Erythroblast (primary cell): ENCODE measurements around the gene TXLNB.

ENCODE experiments used
- DNase-seq, 2 experiments: peaks; one replicate each; lab custom pipeline; 2025; lab: John Stamatoyannopoulos, UW
- GATA1 ChIP-seq: IDR thresholded peaks from 2 replicates; pipeline ENCODE4 v1.6.1; 2011; ENCODE audit warnings: low read depth, mild to moderate bottlenecking, control low read depth, low read length, moderate library complexity
- POLR2A ChIP-seq: IDR thresholded peaks from 2 replicates; pipeline ENCODE4 v1.6.1; 2011; ENCODE audit warnings: mild to moderate bottlenecking, low read length

TXLNB gene

GRCh38 chr6:139291813-139292619 is at the start of gene TXLNB:
Gene TXLNB, minus strand, starts transcription at chr6:139291998. Its CDS starts 3,099 bp downstream, at chr6:139288899.
- peak; percentile 16 to 43 for DNase-seq
- TF ChIP-seq GATA1 (no peak), POLR2A (no peak)

GRCh38 chr6:139341060-139341459 is 49.3 kb upstream of the TXLNB start:
- no peak for DNase-seq

GRCh38 chr6:139338795-139339194 is 47.0 kb upstream of the TXLNB start:
- no peak for TF ChIP-seq POLR2A
- no peak for DNase-seq

More at GRCh38 chr6:139341060-139341459, 49.3 kb upstream of the TXLNB start:
- TF ChIP-seq POLR2A, result no peak
- no peak for TF ChIP-seq GATA1

- no peak for DNase-seq
- TF ChIP-seq GATA1 (no peak), POLR2A (no peak)
These were observed 46.0 kb upstream of the TXLNB start for GRCh38 chr6:139337830-139338229.

GRCh38 chr6:139337001-139337400 is 45.2 kb upstream of the TXLNB start:
- TF ChIP-seq GATA1, result no peak
- TF ChIP-seq POLR2A, result no peak
- DNase-seq, result no peak

GRCh38 chr6:139336488-139336887 is 44.7 kb upstream of the TXLNB start:
- TF ChIP-seq GATA1 (no peak), POLR2A (no peak)

GRCh38 chr6:139335447-139336210 is 43.8 kb upstream of the TXLNB start:
- DNase-seq, result no peak
- TF ChIP-seq POLR2A (no peak), GATA1 (no peak)

More at GRCh38 chr6:139336488-139336887, 44.7 kb upstream of the TXLNB start:
- no peak for DNase-seq

GRCh38 chr6:139334806-139335446 is 43.1 kb upstream of the TXLNB start:
- TF ChIP-seq GATA1, result no peak
- no peak for TF ChIP-seq POLR2A
- DNase-seq, result no peak

- DNase-seq, result no peak
- TF ChIP-seq POLR2A (no peak), GATA1 (no peak)
These were observed 39.2 kb upstream of the TXLNB start for GRCh38 chr6:139330826-139331500.

- DNase-seq, result no peak
- no peak for TF ChIP-seq POLR2A
- TF ChIP-seq GATA1, result no peak
These were observed 38.5 kb upstream of the TXLNB start for GRCh38 chr6:139330306-139330705.

- TF ChIP-seq GATA1, result no peak
- no peak for TF ChIP-seq POLR2A
- DNase-seq, result no peak
These were observed 37.4 kb upstream of the TXLNB start for GRCh38 chr6:139329224-139329623.

GRCh38 chr6:139327038-139327437 is 35.2 kb upstream of the TXLNB start:
- TF ChIP-seq GATA1 (no peak), POLR2A (no peak)
- no peak for DNase-seq

- DNase-seq, result no peak
These were observed 33.9 kb upstream of the TXLNB start for GRCh38 chr6:139325686-139326085.

More at GRCh38 chr6:139325686-139326085, 33.9 kb upstream of the TXLNB start:
- TF ChIP-seq GATA1 (no peak), POLR2A (no peak)
